GM23338 (cell line): ENCODE results near the gene KCTD2. TPM values are rescaled to one million over a fixed set of nuclear protein-coding genes. Genes with fewer than 3 reads are reported as not detected.
"Not testable (repeated sequence)": the region's sequence is repeated elsewhere in the genome, so short reads cannot be mapped to it uniquely, and the experiment has no call there.

ENCODE experiments used
- ATAC-seq: fragments of 200-7000 bp; cut with Tn5 transposase; 3 replicates; pipeline ENCODE4 v1.9.1; 2020
- DNase-seq: peaks from one replicate; pipeline ENCODE4 v3.0.0-alpha.2; 2015; ENCODE audit warnings: low spot score
- H2AFZ ChIP-seq: fragments of 200-600 bp; sonication (generic); 2 replicates; pipeline ENCODE4 v1.8.0; 2016; ENCODE audit warnings: antibody characterized with exemption, mild to moderate bottlenecking, moderate library complexity
- H3F3A ChIP-seq: fragments of 200-600 bp; sonication (generic); replicated peaks from 2 replicates; pipeline ENCODE4 v1.8.0; 2017; ENCODE audit warnings: antibody characterized with exemption, mixed run types, low read depth
- H3K27ac ChIP-seq: fragments of 200-600 bp; sonication (generic); 2 replicates; pipeline ENCODE4 v1.6.1; 2016; ENCODE audit warnings: low read depth
- H3K27me3 ChIP-seq: fragments of 200-600 bp; sonication (generic); 2 replicates; pipeline ENCODE4 v1.8.0; 2016; ENCODE audit warnings: mild to moderate bottlenecking, mixed run types, moderate library complexity; ENCODE audit not compliant: insufficient read depth
- H3K36me3 ChIP-seq: fragments of 200-600 bp; sonication (generic); 2 replicates; pipeline ENCODE4 v1.8.0; 2016; ENCODE audit warnings: mild to moderate bottlenecking; ENCODE audit not compliant: insufficient read depth
- H3K4me1 ChIP-seq: fragments of 200-600 bp; sonication (generic); 2 replicates; pipeline ENCODE4 v1.8.0; 2016; ENCODE audit warnings: mild to moderate bottlenecking, moderate library complexity; ENCODE audit not compliant: insufficient read depth
- H3K4me2 ChIP-seq: fragments of 200-600 bp; sonication (generic); 2 replicates; pipeline ENCODE4 v1.7.1; 2017; ENCODE audit warnings: mixed run types
- H3K4me3 ChIP-seq: fragments of 200-600 bp; sonication (generic); 2 replicates; pipeline ENCODE4 v1.6.1; 2016; ENCODE audit warnings: mixed run types
- H3K79me2 ChIP-seq: fragments of 200-600 bp; sonication (generic); replicated peaks from 2 replicates; pipeline ENCODE4 v1.8.0; 2017; ENCODE audit warnings: mild to moderate bottlenecking; ENCODE audit not compliant: insufficient read depth
- H3K9me2 ChIP-seq: fragments of 200-600 bp; sonication (generic); 2 replicates; pipeline ENCODE4 v1.8.0; 2017; ENCODE audit not compliant: insufficient read depth
- H4K20me1 ChIP-seq: fragments of 200-600 bp; sonication (generic); replicated peaks from 2 replicates; pipeline ENCODE4 v1.8.0; 2017; ENCODE audit warnings: mild to moderate bottlenecking; ENCODE audit not compliant: insufficient read depth
- H3K27ac Mint-ChIP-seq: 2 replicates; pipeline ENCODE4 v1.8.0; 2020; ENCODE audit warnings: inconsistent platforms, mild to moderate bottlenecking, moderate library complexity, mixed read lengths
- H3K27me3 Mint-ChIP-seq: 3 replicates; pipeline ENCODE4 v1.8.0; 2022; ENCODE audit warnings: low read depth, mild to moderate bottlenecking, moderate library complexity, mixed read lengths, inconsistent platforms; ENCODE audit not compliant: insufficient read depth, poor library complexity
- H3K36me3 Mint-ChIP-seq: 3 replicates; pipeline ENCODE4 v1.8.0; 2021; ENCODE audit warnings: low read depth, mild to moderate bottlenecking, inconsistent platforms, moderate library complexity, mixed read lengths
- H3K4me1 Mint-ChIP-seq: 3 replicates; pipeline ENCODE4 v1.8.0; 2020; ENCODE audit warnings: mild to moderate bottlenecking, inconsistent platforms, mixed read lengths
- H3K4me3 Mint-ChIP-seq: 3 replicates; pipeline ENCODE4 v1.8.0; 2021; ENCODE audit warnings: moderate library complexity, mild to moderate bottlenecking, inconsistent platforms, mixed read lengths
- H3K9me3 Mint-ChIP-seq: 3 replicates; pipeline ENCODE4 v1.8.0; 2020; ENCODE audit warnings: moderate library complexity, mild to moderate bottlenecking, inconsistent platforms, mixed read lengths
- CREB1 ChIP-seq: fragments of 250-450 bp; sonication (Bioruptor Pico); IDR thresholded peaks from 2 replicates; pipeline ENCODE4 v1.5.0; 2020; ENCODE audit warnings: low read depth, mild to moderate bottlenecking, moderate library complexity
- CTCF ChIP-seq, 2 experiments: fragments of 200-600 bp in 1 of 2; sonication (generic) in 1 of 2; conservative IDR thresholded peaks; 2 replicates each; pipeline versions ENCODE4 v1.5.1 to v1.6.1; 2016 to 2017; ENCODE audit warnings: antibody characterized with exemption in 2 of 2, low read depth in 2 of 2, mild to moderate bottlenecking in 2 of 2, moderate library complexity in 1 of 2
- EZH2 ChIP-seq: fragments of 200-600 bp; sonication (generic); IDR thresholded peaks from one replicate; pipeline ENCODE4 v1.8.0; 2017; ENCODE audit warnings: antibody characterized with exemption, mild to moderate bottlenecking, low read depth; ENCODE audit not compliant: unreplicated experiment
- EZH2phosphoT487 ChIP-seq: fragments of 200-600 bp; sonication (generic); IDR thresholded peaks from one replicate; pipeline ENCODE4 v1.8.1; 2018; ENCODE audit warnings: antibody characterized with exemption; ENCODE audit not compliant: unreplicated experiment
- JUNB ChIP-seq: IDR thresholded peaks from one replicate; pipeline ENCODE4 v1.6.1; 2016; ENCODE audit warnings: antibody characterized with exemption; ENCODE audit not compliant: unreplicated experiment
- STAT1 ChIP-seq: IDR thresholded peaks from one replicate; pipeline ENCODE4 v1.6.1; 2016; ENCODE audit warnings: antibody characterized with exemption; ENCODE audit not compliant: unreplicated experiment
- polyA plus RNA-seq: library from polyadenylated mRNA; unstranded; fragments of >200 nt; fragmentation: Nextera tagmentation; extraction: Ambion mirVana; gene quantifications from 2 replicates; pipeline ENCODE4 v1.2.1, GENCODE V29; 2016
- total RNA-seq: library from RNA; depleted of rRNA; stranded (reverse); fragments of >200 nt; shearing (Covaris generic); gene quantifications from 2 replicates; pipeline ENCODE4 v1.2.3, GENCODE V29; 2014

KCTD2 gene
- total and polyA plus RNA-seq, 2 experiments from 2014 or later = 7.4 to 30.0 TPM

GRCh38 chr17:75005291-75005690 lies 41.7 kb upstream of the KCTD2 start:
- Mint-ChIP-seq H3K9me3 (no peaks in the 10 kb centered on the region; the same call in 2 of the 3 replicates), H3K36me3 (peaks cover 13% of the 10 kb centered on the region), H3K4me1 (peaks cover 2% of the 10 kb centered on the region; the same call in 1 of the 3 replicates), H3K27me3 (peaks cover 6% of the 10 kb centered on the region), H3K4me3 (no peak overlapping the region), H3K27ac (no peak overlapping the region)
- Histone ChIP-seq H4K20me1 (no peaks in the 10 kb centered on the region; the same call in 1 of the 2 replicates), H3K36me3 (no peaks in the 10 kb centered on the region; the same call in 1 of the 2 replicates), H3K9me2 (no peaks in the 10 kb centered on the region), H3K27me3 (no peaks in the 10 kb centered on the region), H3K27ac (no peak overlapping the region), H3K79me2 (no peaks in the 10 kb centered on the region), H2AFZ (no peak overlapping the region), H3K4me2 (no peak overlapping the region), H3K4me1 (peaks cover 4% of the 10 kb centered on the region; the same call in 1 of the 2 replicates), H3F3A (no peaks in the 10 kb centered on the region), H3K4me3 (no peak overlapping the region)
- no peak for DNase-seq
- no peak for ATAC-seq
- no peak for TF ChIP-seq JUNB
- TF ChIP-seq EZH2 = no peak
- no peak for TF ChIP-seq EZH2phosphoT487
- TF ChIP-seq CTCF (conservative IDR thresholded peaks at IDR 0.05; ENCODE audit: low read depth in 2 of 2) = no peak
- no peak for TF ChIP-seq CREB1
- TF ChIP-seq STAT1 = no peak

GRCh38 chr17:75006084-75006483 lies 40.9 kb upstream of the KCTD2 start:
- H3K27me3 ChIP-seq, H4K20me1 ChIP-seq, H3K27me3 Mint-ChIP-seq, H3K27ac Mint-ChIP-seq, ATAC-seq, H3K4me2 ChIP-seq, H3K4me3 ChIP-seq, H2AFZ ChIP-seq, H3K4me1 Mint-ChIP-seq, H3K27ac ChIP-seq, H3K79me2 ChIP-seq, DNase-seq, H3K9me3 Mint-ChIP-seq, H3F3A ChIP-seq, H3K4me3 Mint-ChIP-seq, H3K9me2 ChIP-seq, H3K36me3 ChIP-seq, H3K4me1 ChIP-seq: not testable (repeated sequence)
- peaks cover 13% of the 10 kb centered on the region for H3K36me3 Mint-ChIP-seq

- H3K27ac ChIP-seq = no peak overlapping the region
- no peaks in the 10 kb centered on the region for H3K79me2 ChIP-seq
- H3K4me3 ChIP-seq = no peak overlapping the region
- DNase-seq = no peak
- H2AFZ ChIP-seq = no peak overlapping the region
- peaks cover 8% of the 10 kb centered on the region for H3K4me1 ChIP-seq
- Mint-ChIP-seq H3K4me3 (no peak overlapping the region; the same call in 2 of the 3 replicates), H3K36me3 (peaks cover 11% of the 10 kb centered on the region), H3K27ac (no peak overlapping the region), H3K4me1 (peaks cover 12% of the 10 kb centered on the region), H3K9me3 (no peaks in the 10 kb centered on the region; the same call in 2 of the 3 replicates), H3K27me3 (peaks cover 2% of the 10 kb centered on the region)
- H3K36me3 ChIP-seq = no peaks in the 10 kb centered on the region
- H4K20me1 ChIP-seq = no peaks in the 10 kb centered on the region; the same call in 1 of the 2 replicates
- no peak for ATAC-seq
- no peaks in the 10 kb centered on the region for H3K27me3 ChIP-seq
- H3K9me2 ChIP-seq = no peaks in the 10 kb centered on the region
- peaks cover 4% of the 10 kb centered on the region for H3F3A ChIP-seq
- H3K4me2 ChIP-seq = no peak overlapping the region
- TF ChIP-seq EZH2 (no peak), CTCF (conservative IDR thresholded peaks at IDR 0.05; ENCODE audit: low read depth in 2 of 2) (peak in 1 of 2 experiments; percentile 19; a peak in 1 of 4 replicates)
Observed at GRCh38 chr17:75006653-75007052, 40.4 kb upstream of the KCTD2 start.
